Effector memory CD4-positive, alpha-beta T cell (primary cell): Measurements from ENCODE around the gene RNF212.

Experiments
- DNase-seq, 3 donors: peaks; one replicate each; pipeline ENCODE4 v3.0.0-alpha.2; 2020
- H3K27ac ChIP-seq: 2 replicates; pipeline ENCODE4 v1.7.0; 2013; ENCODE audit warnings: mild to moderate bottlenecking, low read length, moderate library complexity; ENCODE audit not compliant: insufficient read depth, poor library complexity, severe bottlenecking
- H3K27me3 ChIP-seq: replicated peaks from 2 replicates; pipeline ENCODE4 v1.7.0; 2013; ENCODE audit warnings: mild to moderate bottlenecking, low read length; ENCODE audit not compliant: insufficient read depth, control insufficient read depth, poor library complexity, severe bottlenecking
- H3K36me3 ChIP-seq: 2 replicates; pipeline ENCODE4 v1.7.0; 2013; ENCODE audit warnings: mild to moderate bottlenecking, low read length, moderate library complexity; ENCODE audit not compliant: control insufficient read depth, insufficient read depth
- H3K4me1 ChIP-seq: 2 replicates; pipeline ENCODE4 v1.7.0; 2013; ENCODE audit warnings: low read length, mild to moderate bottlenecking; ENCODE audit not compliant: control insufficient read depth, insufficient read depth, poor library complexity, severe bottlenecking
- H3K4me3 ChIP-seq: 2 replicates; pipeline ENCODE4 v1.7.0; 2013; ENCODE audit warnings: low read length, low read depth, mild to moderate bottlenecking; ENCODE audit not compliant: insufficient read depth, poor library complexity, severe bottlenecking
- H3K9me3 ChIP-seq: 2 replicates; pipeline ENCODE4 v1.7.0; 2013; ENCODE audit warnings: mild to moderate bottlenecking, low read length, moderate library complexity; ENCODE audit not compliant: control insufficient read depth

Gene RNF212

GRCh38 chr4:1036976-1037810 is 76.2 kb downstream of the RNF212 start:
- no peaks in the 10 kb centered on the region for H3K36me3 ChIP-seq
- no peaks in the 10 kb centered on the region for H3K27me3 ChIP-seq
- DNase-seq: no peak
- H3K4me3 ChIP-seq: no peak overlapping the region
- no peaks in the 10 kb centered on the region for H3K4me1 ChIP-seq
- H3K27ac ChIP-seq: no peak overlapping the region
- no peaks in the 10 kb centered on the region for H3K9me3 ChIP-seq

GRCh38 chr4:1036095-1036494 is 77.3 kb downstream of the RNF212 start:
- no peaks in the 10 kb centered on the region for H3K27me3 ChIP-seq
- H3K27ac ChIP-seq: no peak overlapping the region
- no peaks in the 10 kb centered on the region for H3K9me3 ChIP-seq
- H3K36me3 ChIP-seq: no peaks in the 10 kb centered on the region
- no peaks in the 10 kb centered on the region for H3K4me1 ChIP-seq
- no peak overlapping the region for H3K4me3 ChIP-seq
- no peak for DNase-seq

- Histone ChIP-seq H3K36me3 (no peaks in the 10 kb centered on the region), H3K4me3 (no peak overlapping the region), H3K4me1 (no peaks in the 10 kb centered on the region)
Measured at GRCh38 chr4:1035510-1035909, 77.9 kb downstream of the RNF212 start.

GRCh38 chr4:1033840-1034551 is 79.4 kb downstream of the RNF212 start:
- Histone ChIP-seq H3K4me1 (no peaks in the 10 kb centered on the region), H3K4me3 (no peak overlapping the region)

More at GRCh38 chr4:1035510-1035909, 77.9 kb downstream of the RNF212 start:
- no peak for DNase-seq
- Histone ChIP-seq H3K27me3 (no peaks in the 10 kb centered on the region), H3K9me3 (no peaks in the 10 kb centered on the region), H3K27ac (no peak overlapping the region)

GRCh38 chr4:1032861-1033260 is 80.5 kb downstream of the RNF212 start:
- Histone ChIP-seq H3K27me3 (no peaks in the 10 kb centered on the region), H3K27ac (no peak overlapping the region), H3K36me3 (no peaks in the 10 kb centered on the region), H3K9me3 (no peaks in the 10 kb centered on the region), H3K4me1 (no peaks in the 10 kb centered on the region), H3K4me3 (no peak overlapping the region)
- DNase-seq: no peak

More at GRCh38 chr4:1033840-1034551, 79.4 kb downstream of the RNF212 start:
- Histone ChIP-seq H3K36me3 (no peaks in the 10 kb centered on the region), H3K27ac (no peak overlapping the region), H3K27me3 (no peaks in the 10 kb centered on the region), H3K9me3 (no peaks in the 10 kb centered on the region)
- no peak for DNase-seq

- Histone ChIP-seq H3K4me1 (no peaks in the 10 kb centered on the region), H3K36me3 (no peaks in the 10 kb centered on the region), H3K27ac (no peak overlapping the region), H3K4me3 (no peak overlapping the region), H3K27me3 (no peaks in the 10 kb centered on the region), H3K9me3 (no peaks in the 10 kb centered on the region)
- DNase-seq: no peak
Measured at GRCh38 chr4:1031956-1032795, 81.2 kb downstream of the RNF212 start.

- no peak overlapping the region for H3K27ac ChIP-seq
- no peaks in the 10 kb centered on the region for H3K4me1 ChIP-seq
- no peak for DNase-seq
- no peak overlapping the region for H3K4me3 ChIP-seq
- no peaks in the 10 kb centered on the region for H3K9me3 ChIP-seq
- no peaks in the 10 kb centered on the region for H3K36me3 ChIP-seq
- no peaks in the 10 kb centered on the region for H3K27me3 ChIP-seq
Measured at GRCh38 chr4:1031346-1031745, 82.0 kb downstream of the RNF212 start.

- H3K27ac ChIP-seq: no peak overlapping the region
- H3K4me1 ChIP-seq: no peaks in the 10 kb centered on the region
- no peaks in the 10 kb centered on the region for H3K9me3 ChIP-seq
- no peak overlapping the region for H3K4me3 ChIP-seq
- no peaks in the 10 kb centered on the region for H3K27me3 ChIP-seq
- DNase-seq: no peak
- H3K36me3 ChIP-seq: no peaks in the 10 kb centered on the region
Measured at GRCh38 chr4:1030559-1030958, 82.8 kb downstream of the RNF212 start.

- Histone ChIP-seq H3K9me3 (no peaks in the 10 kb centered on the region), H3K27me3 (no peaks in the 10 kb centered on the region), H3K4me3 (no peak overlapping the region), H3K4me1 (no peaks in the 10 kb centered on the region), H3K27ac (no peak overlapping the region), H3K36me3 (peaks cover 2% of the 10 kb centered on the region)
- DNase-seq: no peak
Measured at GRCh38 chr4:1030031-1030430, 83.3 kb downstream of the RNF212 start.
